GM08714 (cell line): ENCODE results near the gene POC1A.

Experiments
- H3K4me3 ChIP-seq: fragments of 200-500 bp; sonication (Bioruptor generic); 2 replicates; pipeline ENCODE4 v1.5.1; 2014; ENCODE audit warnings: mild to moderate bottlenecking, low read length, inconsistent platforms
- ZNF274 ChIP-seq: IDR thresholded peaks from 2 replicates; pipeline ENCODE4 v1.6.1; 2012; ENCODE audit warnings: mild to moderate bottlenecking, low read depth, low read length

The POC1A gene

DNA sequence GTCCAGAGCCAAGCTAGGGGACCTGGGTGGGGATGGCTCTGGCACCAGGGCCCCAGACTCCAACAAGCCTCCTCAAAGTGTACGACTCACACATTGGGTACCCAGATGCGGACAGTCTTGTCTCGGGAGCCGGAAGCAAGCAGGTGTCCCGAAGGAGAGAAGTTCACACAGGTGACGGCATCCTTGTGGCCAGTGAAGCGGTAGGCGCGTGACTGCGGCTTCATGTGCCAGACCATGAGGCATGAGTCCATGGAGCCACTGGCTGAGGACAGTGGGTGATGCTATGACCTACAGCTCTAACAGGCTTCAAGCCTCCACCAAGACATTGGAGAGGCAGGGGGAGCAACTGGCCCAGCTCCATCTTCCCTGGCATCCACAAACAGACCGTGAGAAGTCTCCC lies 4.5 kb downstream of the POC1A start:
- no peak for TF ChIP-seq ZNF274
- H3K4me3 ChIP-seq, result no peak overlapping the region

DNA sequence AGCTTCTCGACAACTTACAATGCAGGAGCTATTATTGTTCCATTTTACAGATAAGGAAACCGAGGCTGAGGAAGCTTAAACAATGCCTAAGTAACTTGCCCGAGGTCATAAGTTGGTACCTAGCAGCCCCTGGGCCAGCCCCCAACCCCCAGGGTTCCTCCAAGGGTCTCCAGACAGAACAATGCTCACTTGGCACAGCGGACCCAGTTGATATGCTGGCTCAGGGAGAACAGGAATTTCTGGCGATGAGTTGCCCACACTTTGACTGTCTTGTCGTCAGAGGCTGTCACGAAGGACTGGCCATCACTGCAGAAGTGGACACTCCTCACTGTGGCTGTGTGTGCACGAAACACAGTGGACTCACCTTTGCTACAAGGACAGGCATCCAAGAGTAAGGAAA lies 5.2 kb downstream of the POC1A start:
- no peak for TF ChIP-seq ZNF274

GRCh38 chr3:52147804-52148203 lies 6.4 kb downstream of the POC1A start:
- no peak overlapping the region for H3K4me3 ChIP-seq
- TF ChIP-seq ZNF274, result no peak

More for the DNA sequence above, 5.2 kb downstream of the POC1A start:
- H3K4me3 ChIP-seq, result no peak overlapping the region

GRCh38 chr3:52146811-52147210 lies 7.4 kb downstream of the POC1A start:
- TF ChIP-seq ZNF274, result no peak
- H3K4me3 ChIP-seq, result no peak overlapping the region

GRCh38 chr3:52146189-52146588 lies 8.0 kb downstream of the POC1A start:
- no peak for TF ChIP-seq ZNF274
- no peak overlapping the region for H3K4me3 ChIP-seq

DNA sequence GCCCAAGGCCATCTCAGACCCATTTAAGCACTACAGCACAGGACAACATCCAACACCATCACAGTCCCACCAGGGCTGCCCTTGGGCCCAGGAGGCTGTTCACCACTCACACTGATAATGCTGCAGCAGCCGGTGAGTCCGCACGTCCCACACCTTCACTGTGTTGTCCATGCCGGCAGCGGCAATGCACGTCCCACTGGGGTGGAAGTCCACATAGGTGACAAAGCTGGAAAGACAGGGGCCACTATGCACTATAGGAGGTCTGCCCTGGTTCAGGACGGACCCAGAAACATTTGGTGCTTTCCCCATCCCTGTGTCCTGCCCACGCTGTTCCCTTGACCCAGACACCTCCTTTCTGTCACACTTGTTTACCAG lies 8.5 kb downstream of the POC1A start:
- H3K4me3 ChIP-seq, result no peak overlapping the region
- TF ChIP-seq ZNF274, result no peak

- H3K4me3 ChIP-seq, result no peak overlapping the region
- TF ChIP-seq ZNF274, result no peak
These were observed 9.2 kb downstream of the POC1A start for GRCh38 chr3:52144796-52145735.

- no peak overlapping the region for H3K4me3 ChIP-seq
- no peak for TF ChIP-seq ZNF274
These were observed 10.0 kb downstream of the POC1A start for GRCh38 chr3:52144034-52144795.

- TF ChIP-seq ZNF274, result no peak
- H3K4me3 ChIP-seq, result no peak overlapping the region
These were observed 10.6 kb downstream of the POC1A start for GRCh38 chr3:52143616-52144015.

GRCh38 chr3:52143156-52143555 lies 11.1 kb downstream of the POC1A start:
- no peak for TF ChIP-seq ZNF274
- no peak overlapping the region for H3K4me3 ChIP-seq

GRCh38 chr3:52141751-52142150 lies 12.5 kb downstream of the POC1A start:
- TF ChIP-seq ZNF274, result no peak
- no peak overlapping the region for H3K4me3 ChIP-seq

DNA sequence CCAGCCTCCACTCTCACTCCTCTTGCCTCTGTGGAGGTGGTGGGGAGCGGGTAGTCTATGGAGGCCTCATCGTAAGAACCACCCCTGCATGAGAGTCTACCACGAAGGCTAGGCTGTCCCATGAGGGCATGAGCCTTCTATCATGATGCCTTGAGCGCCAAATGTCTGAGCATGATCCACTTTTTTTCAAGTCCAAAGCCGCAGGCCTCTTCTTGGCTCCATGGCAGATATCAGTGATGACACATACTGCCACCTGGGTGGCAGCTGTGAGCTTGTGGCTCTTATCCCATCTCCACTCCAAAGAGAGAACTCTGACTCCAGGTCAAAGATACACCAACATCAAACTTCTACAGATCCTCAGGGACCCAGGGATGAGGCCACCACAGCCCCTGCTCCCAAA lies 13.5 kb downstream of the POC1A start:
- no peak overlapping the region for H3K4me3 ChIP-seq
- TF ChIP-seq ZNF274, result no peak

DNA sequence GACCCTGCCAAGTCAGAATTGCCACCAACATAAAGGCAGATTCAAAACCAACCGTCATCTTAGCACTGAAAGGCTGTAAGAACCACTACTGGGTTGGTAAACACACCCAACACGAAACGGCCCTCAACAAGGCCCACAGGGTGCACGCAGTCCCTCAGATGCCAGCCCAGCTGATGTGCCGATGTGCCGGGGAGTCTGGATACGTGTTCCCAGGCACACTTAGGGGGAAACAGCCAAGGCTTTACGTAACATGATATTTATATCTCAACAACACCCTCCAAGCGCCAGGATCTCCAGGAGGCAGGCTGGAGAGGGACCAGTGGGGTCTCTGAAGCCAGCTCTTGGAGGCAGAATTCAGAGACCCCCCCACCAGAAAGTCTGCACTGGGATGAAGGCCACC lies 14.2 kb downstream of the POC1A start:
- no peak for TF ChIP-seq ZNF274
- H3K4me3 ChIP-seq, result no peak overlapping the region

DNA sequence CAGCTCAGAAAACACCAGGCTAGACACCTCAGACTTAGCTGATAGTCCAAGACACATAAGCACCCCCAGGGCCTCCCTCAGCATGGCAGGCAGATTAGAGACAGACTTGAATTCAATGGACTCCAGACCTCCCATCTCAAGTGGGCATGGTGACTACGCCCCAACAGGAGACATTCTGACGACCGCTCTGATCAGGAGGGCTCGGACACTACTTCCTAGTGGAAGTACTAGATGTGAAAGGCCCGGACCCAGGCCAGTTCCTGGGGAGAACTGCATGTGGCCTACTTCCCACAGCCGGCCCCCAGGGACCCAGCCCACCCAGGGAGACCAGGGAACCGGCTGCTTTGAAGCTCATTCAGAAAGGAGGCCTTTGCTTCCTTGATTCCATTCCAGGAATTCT lies 16.9 kb downstream of the POC1A start:
- H3K4me3 ChIP-seq, result no peak overlapping the region
- TF ChIP-seq ZNF274, result no peak

DNA sequence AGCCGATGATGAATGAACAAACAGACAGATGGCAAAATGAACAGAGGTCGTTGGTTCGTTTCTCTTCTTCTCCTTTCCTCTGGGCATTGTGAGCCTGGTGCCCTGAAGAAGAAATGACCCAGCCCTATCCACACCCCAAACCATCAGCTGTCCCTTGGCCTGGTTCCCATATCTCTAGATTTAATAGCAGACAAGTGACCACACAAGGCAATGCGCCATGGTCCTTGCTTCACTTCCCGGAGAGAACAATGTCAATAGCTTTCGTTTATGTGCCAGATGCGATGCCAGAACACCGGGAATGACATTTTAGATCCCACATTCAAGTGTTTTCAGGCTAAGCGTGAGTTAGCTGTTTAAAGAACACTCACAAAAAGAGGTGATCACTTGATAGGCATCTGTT lies 17.7 kb downstream of the POC1A start:
- no peak for TF ChIP-seq ZNF274
- H3K4me3 ChIP-seq, result no peak overlapping the region
